ENCODE data around the gene TANC1. TPM values are rescaled to one million over a fixed set of nuclear protein-coding genes. Genes with fewer than 3 reads are reported as not detected.
A peak's percentile ranks its signal among the peaks of the same experiment; 100 is the strongest.

TANC1 gene
- total RNA-seq, 4 donors from 2014 or later: 27.1 to 57.4 (median 55.1) TPM

DNA sequence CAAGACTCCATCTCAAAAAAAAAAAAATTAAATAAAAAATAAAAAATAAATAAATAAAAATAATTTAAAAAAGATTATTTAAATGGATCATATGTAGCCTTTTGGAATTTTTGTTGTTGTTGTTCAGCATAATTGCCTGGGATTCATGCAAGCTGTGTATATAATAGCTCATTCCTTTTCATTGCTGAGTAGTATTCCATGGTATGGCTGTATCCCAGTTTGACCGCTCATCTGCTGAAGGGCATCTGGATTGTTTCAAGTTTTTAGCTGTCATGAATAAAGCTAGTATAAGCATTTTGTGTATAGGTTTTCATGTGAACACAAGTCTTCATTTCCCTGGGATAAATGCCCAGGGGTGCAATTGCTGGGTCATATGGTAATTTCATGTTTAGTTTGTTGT is 6.4 kb upstream of the TANC1 start:
- no peaks in the 10 kb centered on the region for H3K9me3 ChIP-seq
- H3K36me3 ChIP-seq: no peaks in the 10 kb centered on the region
- TF ChIP-seq POLR2A (IDR thresholded peaks at IDR 0.05) (no peak), CTCF (IDR thresholded peaks at IDR 0.05) (no peak)
- H3K27ac ChIP-seq: no peak overlapping the region
- no peaks in the 10 kb centered on the region for H3K4me1 ChIP-seq
- no peaks in the 10 kb centered on the region for H3K27me3 ChIP-seq
- H3K4me3 ChIP-seq: no peak overlapping the region
- no peak for DNase-seq

- H3K27ac ChIP-seq: no peak overlapping the region
- H3K27me3 ChIP-seq: no peaks in the 10 kb centered on the region
- no peak overlapping the region for H3K4me3 ChIP-seq
- no peaks in the 10 kb centered on the region for H3K9me3 ChIP-seq
- TF ChIP-seq CTCF (IDR thresholded peaks at IDR 0.05) (no peak), POLR2A (IDR thresholded peaks at IDR 0.05) (no peak)
- no peaks in the 10 kb centered on the region for H3K36me3 ChIP-seq
- no peaks in the 10 kb centered on the region for H3K4me1 ChIP-seq
- no peak for DNase-seq
Measured at GRCh38 chr2:158963071-158963470, 5.4 kb upstream of the TANC1 start.

DNA sequence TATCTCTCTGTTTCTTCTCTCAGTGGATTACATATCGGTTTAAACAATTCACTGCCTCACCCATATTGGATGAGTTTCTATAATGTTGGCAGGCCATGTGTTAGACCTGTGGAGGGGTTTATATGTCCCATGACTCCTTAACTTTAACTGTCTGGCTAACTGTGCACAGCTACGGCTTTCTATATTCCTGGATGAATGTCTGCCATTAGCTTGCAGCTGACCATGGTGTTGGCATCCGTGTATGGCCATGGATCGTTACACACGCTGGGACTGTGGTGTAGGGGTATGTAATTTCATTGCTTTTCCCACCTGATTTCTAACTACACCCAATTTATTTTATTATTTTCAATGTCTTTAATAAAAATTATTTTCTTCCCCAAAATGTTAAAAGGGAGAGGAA is 3.3 kb upstream of the TANC1 start:
- no peak for TF ChIP-seq CTCF (IDR thresholded peaks at IDR 0.05)
- no peak for TF ChIP-seq POLR2A (IDR thresholded peaks at IDR 0.05)
- Histone ChIP-seq H3K4me1 (no peaks in the 10 kb centered on the region), H3K27me3 (no peaks in the 10 kb centered on the region), H3K4me3 (no peak overlapping the region), H3K36me3 (no peaks in the 10 kb centered on the region), H3K27ac (no peak overlapping the region), H3K9me3 (no peaks in the 10 kb centered on the region)
- no peak for DNase-seq

- Histone ChIP-seq H3K27me3 (no peaks in the 10 kb centered on the region), H3K36me3 (no peaks in the 10 kb centered on the region), H3K4me3 (no peak overlapping the region), H3K27ac (no peak overlapping the region), H3K9me3 (no peaks in the 10 kb centered on the region), H3K4me1 (peaks cover 0 to 1% (median 0%) of the 10 kb centered on the region in 4 donors)
- TF ChIP-seq POLR2A (IDR thresholded peaks at IDR 0.05): no peak
- TF ChIP-seq CTCF (IDR thresholded peaks at IDR 0.05): no peak
- DNase-seq: no peak
Measured at GRCh38 chr2:158965641-158966040, 2.8 kb upstream of the TANC1 start.

GRCh38 chr2:158966312-158966711 is 2.1 kb upstream of the TANC1 start:
- Histone ChIP-seq H3K4me3 (no peak overlapping the region), H3K27ac (no peak overlapping the region), H3K4me1 (peaks cover 0 to 8% (median 0%) of the 10 kb centered on the region in 4 donors), H3K36me3 (no peaks in the 10 kb centered on the region), H3K27me3 (no peaks in the 10 kb centered on the region), H3K9me3 (no peaks in the 10 kb centered on the region)
- no peak for DNase-seq
- TF ChIP-seq POLR2A (IDR thresholded peaks at IDR 0.05): no peak
- no peak for TF ChIP-seq CTCF (IDR thresholded peaks at IDR 0.05)

GRCh38 chr2:158967114-158967730 is 1.2 kb upstream of the TANC1 start:
- no peak for DNase-seq
- Histone ChIP-seq H3K9me3 (no peaks in the 10 kb centered on the region), H3K4me3 (peak overlapping the region in 3 of 4 donors; percentile 60 to 86 (median 83)), H3K4me1 (peaks cover 0 to 15% (median 0%) of the 10 kb centered on the region in 4 donors), H3K36me3 (no peaks in the 10 kb centered on the region), H3K27me3 (no peaks in the 10 kb centered on the region), H3K27ac (peak overlapping the region; percentile 67 to 94 (median 88))
- TF ChIP-seq POLR2A (IDR thresholded peaks at IDR 0.05) (no peak), CTCF (IDR thresholded peaks at IDR 0.05) (no peak)
